ENCODE data around the gene AARS2. TPM values are rescaled to one million over a fixed set of nuclear protein-coding genes. Genes with fewer than 3 reads are reported as not detected.
A peak's percentile ranks its signal among the peaks of the same experiment; 100 is the strongest.

Gene AARS2
- total RNA-seq, 1 donor from 2014 or later, result 12.0 TPM

- peak overlapping the region; percentile 28 for H3K4me3 ChIP-seq
- no peaks in the 10 kb centered on the region for H3K4me1 ChIP-seq
- intact Hi-C loops (cut with DNase I), result no loop called here
- no peaks in the 10 kb centered on the region for H3K9me3 ChIP-seq
- no peak overlapping the region for H3K27ac ChIP-seq
- H3K36me3 ChIP-seq, result no peaks in the 10 kb centered on the region
- DNase-seq (no peak), ATAC-seq (no peak)
- peaks cover 24% of the 10 kb centered on the region for H3K27me3 ChIP-seq (ENCODE audit: low read depth)
- no peak for TF ChIP-seq CTCF (IDR thresholded peaks at IDR 0.05)
These were observed 28.9 kb upstream of the AARS2 start for GRCh38 chr6:44342052-44342451.

GRCh38 chr6:44341095-44341890 lies 28.1 kb upstream of the AARS2 start:
- intact Hi-C loops (cut with DNase I), result no loop called here
- Histone ChIP-seq H3K4me1 (no peaks in the 10 kb centered on the region), H3K36me3 (no peaks in the 10 kb centered on the region), H3K9me3 (no peaks in the 10 kb centered on the region), H3K4me3 (no peak overlapping the region), H3K27ac (no peak overlapping the region), H3K27me3 (ENCODE audit: low read depth) (peaks cover 24% of the 10 kb centered on the region)
- no peak for TF ChIP-seq CTCF (IDR thresholded peaks at IDR 0.05)
- ATAC-seq (no peak), DNase-seq (no peak)

- Histone ChIP-seq H3K4me3 (no peak overlapping the region), H3K27me3 (ENCODE audit: low read depth) (peaks cover 24% of the 10 kb centered on the region), H3K4me1 (no peaks in the 10 kb centered on the region), H3K27ac (no peak overlapping the region), H3K9me3 (no peaks in the 10 kb centered on the region), H3K36me3 (no peaks in the 10 kb centered on the region)
- no peak for TF ChIP-seq CTCF (IDR thresholded peaks at IDR 0.05)
- ATAC-seq (no peak), DNase-seq (no peak)
- intact Hi-C loops (cut with DNase I), result no loop called here
These were observed 26.8 kb upstream of the AARS2 start for GRCh38 chr6:44339763-44340625.

GRCh38 chr6:44339301-44339700 lies 26.2 kb upstream of the AARS2 start:
- Histone ChIP-seq H3K27me3 (ENCODE audit: low read depth) (peaks cover 24% of the 10 kb centered on the region), H3K36me3 (no peaks in the 10 kb centered on the region), H3K4me3 (no peak overlapping the region), H3K4me1 (no peaks in the 10 kb centered on the region), H3K27ac (no peak overlapping the region), H3K9me3 (no peaks in the 10 kb centered on the region)
- DNase-seq (no peak), ATAC-seq (no peak)
- intact Hi-C loops (cut with DNase I), result no loop called here
- TF ChIP-seq CTCF (IDR thresholded peaks at IDR 0.05), result no peak

- Histone ChIP-seq H3K9me3 (no peaks in the 10 kb centered on the region), H3K4me1 (no peaks in the 10 kb centered on the region), H3K4me3 (no peak overlapping the region), H3K36me3 (no peaks in the 10 kb centered on the region), H3K27me3 (ENCODE audit: low read depth) (peaks cover 24% of the 10 kb centered on the region), H3K27ac (no peak overlapping the region)
- TF ChIP-seq CTCF (IDR thresholded peaks at IDR 0.05), result peak; percentile 73
- ATAC-seq, result peak; percentile 84 to 86
- intact Hi-C loops (cut with DNase I), result no loop called here
- DNase-seq, result no peak
These were observed 25.3 kb upstream of the AARS2 start for GRCh38 chr6:44338228-44339122.

Data from lower lobe of right lung (tissue), 2 donors.